Glutamatergic neuron (in vitro differentiated cells): ENCODE data around the gene NFIX. TPM values are rescaled to one million over a fixed set of nuclear protein-coding genes. Genes with fewer than 3 reads are reported as not detected.
"Not testable (repeated sequence)": the region's sequence is repeated elsewhere in the genome, so short reads cannot be mapped to it uniquely, and the experiment has no call there.

ENCODE experiments used
- DNase-seq: peaks from one replicate; pipeline ENCODE4 v3.0.0; 2022
- H3K27ac Mint-ChIP-seq: one replicate; pipeline ENCODE4 v1.8.0; 2020; ENCODE audit warnings: mild to moderate bottlenecking, mixed read lengths, inconsistent platforms; ENCODE audit not compliant: unreplicated experiment
- H3K27me3 Mint-ChIP-seq: one replicate; pipeline ENCODE4 v1.8.0; 2020; ENCODE audit warnings: mild to moderate bottlenecking, moderate library complexity, mixed read lengths, inconsistent platforms; ENCODE audit not compliant: unreplicated experiment
- H3K36me3 Mint-ChIP-seq: one replicate; pipeline ENCODE4 v1.8.0; 2020; ENCODE audit warnings: mild to moderate bottlenecking, mixed read lengths, inconsistent platforms; ENCODE audit not compliant: unreplicated experiment
- H3K4me1 Mint-ChIP-seq: one replicate; pipeline ENCODE4 v1.8.0; 2020; ENCODE audit warnings: mild to moderate bottlenecking, low read depth, mixed read lengths, inconsistent platforms; ENCODE audit not compliant: unreplicated experiment
- H3K4me3 Mint-ChIP-seq: one replicate; pipeline ENCODE4 v1.8.0; 2020; ENCODE audit warnings: mild to moderate bottlenecking, mixed read lengths, inconsistent platforms; ENCODE audit not compliant: unreplicated experiment
- H3K9me3 Mint-ChIP-seq: one replicate; pipeline ENCODE4 v1.8.0; 2020; ENCODE audit warnings: mild to moderate bottlenecking, moderate library complexity, mixed read lengths, inconsistent platforms; ENCODE audit not compliant: unreplicated experiment
- total RNA-seq: library from RNA; stranded (reverse); fragmentation: NEBNext Ultra II Directional; extraction: Animal tissue kit (Norgen Biotek cat#: 25700); gene quantifications from one replicate; pipeline ENCODE4 v1.2.1, GENCODE V29; 2021; ENCODE audit not compliant: unreplicated experiment
- TF ChIP-seq, protein P1 (sequence below): fragments of 200-600 bp; sonication (generic); IDR thresholded peaks from one replicate; pipeline ENCODE4 v1.5.0; 2021; ENCODE audit not compliant: partially characterized antibody, unreplicated experiment

NFIX gene
- total RNA-seq, 1 donor from 2014 or later, result 2.4 TPM

- H3K4me1 Mint-ChIP-seq, result peaks cover 19% of the 10 kb centered on the region
- TF ChIP-seq, protein P1, sequence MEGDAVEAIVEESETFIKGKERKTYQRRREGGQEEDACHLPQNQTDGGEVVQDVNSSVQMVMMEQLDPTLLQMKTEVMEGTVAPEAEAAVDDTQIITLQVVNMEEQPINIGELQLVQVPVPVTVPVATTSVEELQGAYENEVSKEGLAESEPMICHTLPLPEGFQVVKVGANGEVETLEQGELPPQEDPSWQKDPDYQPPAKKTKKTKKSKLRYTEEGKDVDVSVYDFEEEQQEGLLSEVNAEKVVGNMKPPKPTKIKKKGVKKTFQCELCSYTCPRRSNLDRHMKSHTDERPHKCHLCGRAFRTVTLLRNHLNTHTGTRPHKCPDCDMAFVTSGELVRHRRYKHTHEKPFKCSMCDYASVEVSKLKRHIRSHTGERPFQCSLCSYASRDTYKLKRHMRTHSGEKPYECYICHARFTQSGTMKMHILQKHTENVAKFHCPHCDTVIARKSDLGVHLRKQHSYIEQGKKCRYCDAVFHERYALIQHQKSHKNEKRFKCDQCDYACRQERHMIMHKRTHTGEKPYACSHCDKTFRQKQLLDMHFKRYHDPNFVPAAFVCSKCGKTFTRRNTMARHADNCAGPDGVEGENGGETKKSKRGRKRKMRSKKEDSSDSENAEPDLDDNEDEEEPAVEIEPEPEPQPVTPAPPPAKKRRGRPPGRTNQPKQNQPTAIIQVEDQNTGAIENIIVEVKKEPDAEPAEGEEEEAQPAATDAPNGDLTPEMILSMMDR, result no peak
- peaks cover 17% of the 10 kb centered on the region for H3K27me3 Mint-ChIP-seq
- DNase-seq, result no peak
- no peaks in the 10 kb centered on the region for H3K36me3 Mint-ChIP-seq
- H3K27ac Mint-ChIP-seq, result peak overlapping the region; percentile 5
- H3K9me3 Mint-ChIP-seq, result peaks cover 21% of the 10 kb centered on the region
- no peak overlapping the region for H3K4me3 Mint-ChIP-seq
These were observed 47.3 kb upstream of the NFIX start for GRCh38 chr19:12947702-12948611.

DNA sequence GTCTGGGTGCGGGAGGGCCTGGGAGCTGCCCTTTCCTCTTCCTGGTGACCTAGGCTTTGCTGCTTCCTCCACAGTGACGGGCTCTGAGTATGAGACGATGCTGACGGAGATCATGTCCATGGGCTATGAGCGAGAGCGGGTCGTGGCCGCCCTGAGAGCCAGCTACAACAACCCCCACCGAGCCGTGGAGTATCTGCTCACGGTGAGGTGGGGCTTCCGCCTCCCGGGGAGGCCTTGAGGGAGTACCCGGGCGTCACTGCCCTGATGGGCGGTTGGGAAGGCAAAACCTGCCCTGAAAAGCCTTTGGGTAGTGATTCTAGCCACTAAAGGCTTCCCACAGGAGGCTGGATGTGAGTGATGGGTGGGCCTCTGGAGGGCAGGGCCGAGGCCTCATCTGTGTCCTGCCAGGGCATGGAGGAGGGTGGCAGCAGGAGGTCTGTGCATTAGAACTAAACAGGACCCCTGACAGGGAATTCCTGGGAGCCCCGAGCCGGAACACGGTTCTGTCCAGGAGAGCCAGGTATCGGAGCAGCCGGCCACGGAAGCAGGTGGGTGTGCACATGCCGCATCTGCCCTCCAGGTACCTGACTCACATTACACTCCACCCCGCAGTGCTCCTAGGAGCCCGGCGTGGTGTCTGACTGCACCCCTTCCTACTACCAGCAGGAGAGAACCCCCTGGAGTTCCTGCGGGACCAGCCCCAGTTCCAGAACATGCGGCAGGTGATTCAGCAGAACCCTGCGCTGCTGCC, 46.5 kb upstream of the NFIX start:
- DNase-seq, result no peak
- H3K4me1 Mint-ChIP-seq, result peaks cover 22% of the 10 kb centered on the region
- H3K27me3 Mint-ChIP-seq, result peaks cover 20% of the 10 kb centered on the region
- no peaks in the 10 kb centered on the region for H3K36me3 Mint-ChIP-seq
- peaks cover 23% of the 10 kb centered on the region for H3K9me3 Mint-ChIP-seq
- TF ChIP-seq, protein P1, result no peak
- no peak overlapping the region for H3K4me3 Mint-ChIP-seq
- no peak overlapping the region for H3K27ac Mint-ChIP-seq

DNA sequence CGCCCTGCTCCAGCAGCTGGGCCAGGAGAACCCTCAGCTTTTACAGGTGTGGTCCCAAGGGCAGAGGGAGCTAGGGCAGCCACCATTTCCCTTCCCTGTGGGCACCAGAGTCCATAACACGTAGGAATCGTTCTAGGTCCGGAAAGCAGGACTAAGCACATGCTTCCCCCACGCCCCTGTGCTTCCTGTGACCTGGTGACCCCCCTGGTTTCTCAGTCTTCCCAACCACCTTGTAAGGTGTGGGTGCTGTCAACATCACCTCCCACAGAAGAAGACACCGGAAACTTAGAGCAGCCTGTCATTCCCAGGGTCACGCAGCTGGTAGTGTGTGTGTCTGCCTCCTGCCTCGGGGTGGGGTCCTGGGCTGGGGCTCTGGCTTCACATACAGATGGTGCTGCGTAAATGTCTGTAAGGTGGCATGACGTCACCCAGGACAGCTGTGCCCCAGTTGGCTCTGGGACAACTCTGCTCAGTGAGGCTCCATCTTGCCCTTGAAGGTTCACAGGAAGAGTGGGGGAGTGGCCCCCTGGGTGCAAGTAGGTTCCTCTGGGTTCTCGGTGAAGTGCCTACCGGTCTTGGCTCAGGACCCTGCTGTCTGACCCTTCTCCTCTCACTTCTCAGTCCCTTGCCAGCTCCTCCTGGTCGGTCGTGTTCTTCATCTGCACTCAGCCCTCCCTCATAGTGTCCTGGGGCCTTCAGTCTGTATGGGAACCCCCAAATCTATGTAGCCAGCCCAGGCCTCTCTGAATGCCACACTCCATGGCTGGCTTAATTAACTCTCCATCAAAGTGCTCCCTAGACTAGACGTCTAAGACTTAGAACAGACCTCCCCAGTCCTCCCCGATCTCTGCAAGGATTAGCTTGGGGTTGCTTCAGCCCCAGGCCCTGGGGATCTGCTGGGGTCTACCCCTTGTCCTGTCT, 45.7 kb upstream of the NFIX start:
- H3K9me3 Mint-ChIP-seq, result peaks cover 23% of the 10 kb centered on the region
- H3K36me3 Mint-ChIP-seq, result no peaks in the 10 kb centered on the region

GRCh38 chr19:12952050-12952449, 43.2 kb upstream of the NFIX start:
- H3K4me3 Mint-ChIP-seq, H3K36me3 Mint-ChIP-seq, DNase-seq: not testable (repeated sequence)
- Mint-ChIP-seq H3K4me1 (peaks cover 27% of the 10 kb centered on the region), H3K27me3 (peaks cover 14% of the 10 kb centered on the region), H3K9me3 (peaks cover 14% of the 10 kb centered on the region), H3K27ac (peak overlapping the region; percentile 38)

More for the DNA sequence above, 45.7 kb upstream of the NFIX start:
- TF ChIP-seq, protein P1, result no peak
- Mint-ChIP-seq H3K27me3 (peaks cover 20% of the 10 kb centered on the region), H3K27ac (no peak overlapping the region), H3K4me3 (no peak overlapping the region), H3K4me1 (peaks cover 27% of the 10 kb centered on the region)
- no peak for DNase-seq
